ENCODE results near the gene IMP4.

DNA sequence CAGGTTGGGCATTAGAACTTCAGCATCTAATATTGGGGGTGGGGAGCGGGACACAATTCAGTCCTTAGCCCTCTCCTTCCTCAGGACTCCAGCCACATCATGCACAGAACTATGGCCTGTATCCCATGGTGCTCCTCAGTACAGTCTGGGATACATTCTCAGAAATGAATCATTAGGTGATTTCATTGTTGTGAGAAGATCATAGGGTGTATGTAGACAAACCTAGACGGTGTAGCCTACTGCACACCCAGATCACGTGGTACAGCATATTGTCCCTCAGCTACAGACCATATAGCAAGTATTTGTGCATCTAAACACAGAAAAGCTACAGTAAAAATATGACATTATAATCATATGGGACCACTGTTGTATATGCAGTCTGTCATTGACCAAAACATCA is 23.2 kb upstream of the IMP4 start:
- no peak for TF ChIP-seq POLR2A (IDR thresholded peaks at IDR 0.05; ENCODE audit: low read depth, low read length)
- TF ChIP-seq, protein P1, sequence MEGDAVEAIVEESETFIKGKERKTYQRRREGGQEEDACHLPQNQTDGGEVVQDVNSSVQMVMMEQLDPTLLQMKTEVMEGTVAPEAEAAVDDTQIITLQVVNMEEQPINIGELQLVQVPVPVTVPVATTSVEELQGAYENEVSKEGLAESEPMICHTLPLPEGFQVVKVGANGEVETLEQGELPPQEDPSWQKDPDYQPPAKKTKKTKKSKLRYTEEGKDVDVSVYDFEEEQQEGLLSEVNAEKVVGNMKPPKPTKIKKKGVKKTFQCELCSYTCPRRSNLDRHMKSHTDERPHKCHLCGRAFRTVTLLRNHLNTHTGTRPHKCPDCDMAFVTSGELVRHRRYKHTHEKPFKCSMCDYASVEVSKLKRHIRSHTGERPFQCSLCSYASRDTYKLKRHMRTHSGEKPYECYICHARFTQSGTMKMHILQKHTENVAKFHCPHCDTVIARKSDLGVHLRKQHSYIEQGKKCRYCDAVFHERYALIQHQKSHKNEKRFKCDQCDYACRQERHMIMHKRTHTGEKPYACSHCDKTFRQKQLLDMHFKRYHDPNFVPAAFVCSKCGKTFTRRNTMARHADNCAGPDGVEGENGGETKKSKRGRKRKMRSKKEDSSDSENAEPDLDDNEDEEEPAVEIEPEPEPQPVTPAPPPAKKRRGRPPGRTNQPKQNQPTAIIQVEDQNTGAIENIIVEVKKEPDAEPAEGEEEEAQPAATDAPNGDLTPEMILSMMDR (IDR thresholded peaks at IDR 0.05; ENCODE audit: extremely low read depth in 1 of 2, insufficient read depth in 1 of 2, low read depth in 1 of 2, low read length in 2 of 2): no peak

All from endothelial cell of umbilical vein (primary cell).